HEK293 (cell line): ENCODE results near the gene PIGH.
A peak's percentile ranks its signal among the peaks of the same experiment; 100 is the strongest.

Source experiments
- GLI2 ChIP-seq: fragments of 450-650 bp; formaldehyde crosslinking; IDR thresholded peaks from 2 replicates; pipeline ENCODE4; 2017; ENCODE audit warnings: missing biosample characterization, missing genetic modification characterization, low read depth, borderline replicate concordance
- PATZ1 ChIP-seq: fragments of 450-650 bp; formaldehyde crosslinking; IDR thresholded peaks from 2 replicates; pipeline ENCODE4 v1.5.1; 2016; ENCODE audit warnings: missing biosample characterization, missing genetic modification characterization
- PBX3 ChIP-seq: sonication (generic); formaldehyde crosslinking; IDR thresholded peaks from 2 replicates; pipeline ENCODE4 v1.8.1; 2022; ENCODE audit warnings: mild to moderate bottlenecking, moderate library complexity, missing genetic modification reagents
- PRDM1 ChIP-seq: fragments of 450-650 bp; formaldehyde crosslinking; IDR thresholded peaks from 2 replicates; pipeline ENCODE4; 2016; ENCODE audit warnings: missing biosample characterization, missing genetic modification characterization
- RBAK ChIP-seq: fragments of 450-650 bp; formaldehyde crosslinking; IDR thresholded peaks from 2 replicates; pipeline ENCODE4 v1.5.1; 2016; ENCODE audit warnings: missing biosample characterization, missing genetic modification characterization
- SCRT2 ChIP-seq: fragments of 450-650 bp; formaldehyde crosslinking; IDR thresholded peaks from 2 replicates; pipeline ENCODE4 v1.5.1; 2016; ENCODE audit warnings: missing biosample characterization, missing genetic modification characterization
- SP2 ChIP-seq: fragments of 450-650 bp; formaldehyde crosslinking; IDR thresholded peaks from 2 replicates; pipeline ENCODE4 v1.5.1; 2016; ENCODE audit warnings: missing biosample characterization, missing genetic modification characterization
- SP3 ChIP-seq: fragments of 450-650 bp; formaldehyde crosslinking; IDR thresholded peaks from 2 replicates; pipeline ENCODE4 v1.5.1; 2016; ENCODE audit warnings: missing biosample characterization, missing genetic modification characterization
- TSHZ1 ChIP-seq: fragments of 450-650 bp; formaldehyde crosslinking; IDR thresholded peaks from 2 replicates; pipeline ENCODE4 v1.5.1; 2016; ENCODE audit warnings: missing biosample characterization, missing genetic modification characterization, borderline replicate concordance
- ZBTB1 ChIP-seq: fragments of 450-650 bp; formaldehyde crosslinking; IDR thresholded peaks from 2 replicates; pipeline ENCODE4 v1.5.1; 2016; ENCODE audit warnings: missing biosample characterization, missing genetic modification characterization
- ZBTB20 ChIP-seq: fragments of 450-650 bp; formaldehyde crosslinking; IDR thresholded peaks from 2 replicates; pipeline ENCODE4 v1.5.1; 2016; ENCODE audit warnings: missing biosample characterization, missing genetic modification characterization
- ZBTB26 ChIP-seq: fragments of 450-650 bp; formaldehyde crosslinking; optimal IDR thresholded peaks from 2 replicates; pipeline ENCODE3; 2016; ENCODE audit warnings: missing biosample characterization, mild to moderate bottlenecking, missing genetic modification characterization
- ZBTB48 ChIP-seq: fragments of 450-650 bp; formaldehyde crosslinking; IDR thresholded peaks from 2 replicates; pipeline ENCODE4 v1.5.1; 2016; ENCODE audit warnings: missing biosample characterization, missing genetic modification characterization
- ZBTB8A ChIP-seq: fragments of 450-650 bp; formaldehyde crosslinking; IDR thresholded peaks from 2 replicates; pipeline ENCODE4 v1.5.1; 2016; ENCODE audit warnings: missing biosample characterization, missing genetic modification characterization
- ZFHX2 ChIP-seq: fragments of 450-650 bp; formaldehyde crosslinking; conservative IDR thresholded peaks from 2 replicates; pipeline ENCODE4 v1.5.1; 2016; ENCODE audit warnings: missing biosample characterization, missing genetic modification characterization
- ZIC2 ChIP-seq: fragments of 450-650 bp; formaldehyde crosslinking; IDR thresholded peaks from 2 replicates; pipeline ENCODE4 v1.5.1; 2016; ENCODE audit warnings: missing biosample characterization, missing genetic modification characterization
- ZNF24 ChIP-seq: fragments of 450-650 bp; formaldehyde crosslinking; IDR thresholded peaks from 2 replicates; pipeline ENCODE4 v1.5.1; 2016; ENCODE audit warnings: missing biosample characterization, missing genetic modification characterization
- ZNF292 ChIP-seq: fragments of 450-650 bp; formaldehyde crosslinking; IDR thresholded peaks from 2 replicates; pipeline ENCODE4 v1.5.1; 2016; ENCODE audit warnings: low read depth, missing biosample characterization, missing genetic modification characterization, borderline replicate concordance
- ZNF335 ChIP-seq: fragments of 450-650 bp; formaldehyde crosslinking; conservative IDR thresholded peaks from 2 replicates; pipeline ENCODE4 v1.5.1; 2016; ENCODE audit warnings: missing biosample characterization, missing genetic modification characterization
- ZNF341 ChIP-seq: fragments of 450-650 bp; formaldehyde crosslinking; IDR thresholded peaks from 2 replicates; pipeline ENCODE4; 2016; ENCODE audit warnings: low read depth, missing biosample characterization, missing genetic modification characterization
- ZNF354C ChIP-seq: fragments of 450-650 bp; formaldehyde crosslinking; IDR thresholded peaks from 2 replicates; pipeline ENCODE4 v1.5.1; 2016; ENCODE audit warnings: missing biosample characterization, missing genetic modification characterization, low read depth, borderline replicate concordance
- ZNF398 ChIP-seq: fragments of 450-650 bp; formaldehyde crosslinking; IDR thresholded peaks from 2 replicates; pipeline ENCODE4 v1.5.1; 2017; ENCODE audit warnings: missing biosample characterization, missing genetic modification characterization
- ZNF423 ChIP-seq: fragments of 450-650 bp; formaldehyde crosslinking; IDR thresholded peaks from 2 replicates; pipeline ENCODE4 v1.5.1; 2016; ENCODE audit warnings: missing biosample characterization, missing genetic modification characterization
- ZNF571 ChIP-seq: fragments of 450-650 bp; formaldehyde crosslinking; IDR thresholded peaks from 2 replicates; pipeline ENCODE4 v1.5.0; 2017; ENCODE audit warnings: missing biosample characterization, missing genetic modification characterization
- ZNF600 ChIP-seq: fragments of 450-650 bp; formaldehyde crosslinking; IDR thresholded peaks from 2 replicates; pipeline ENCODE4 v1.5.1; 2016; ENCODE audit warnings: missing biosample characterization, missing genetic modification characterization
- ZNF610 ChIP-seq: fragments of 450-650 bp; formaldehyde crosslinking; IDR thresholded peaks from 2 replicates; pipeline ENCODE4 v1.5.1; 2016; ENCODE audit warnings: missing biosample characterization, missing genetic modification characterization, borderline replicate concordance
- ZNF704 ChIP-seq: fragments of 450-650 bp; formaldehyde crosslinking; IDR thresholded peaks from 2 replicates; pipeline ENCODE4 v1.5.1; 2016; ENCODE audit warnings: missing biosample characterization, missing genetic modification characterization
- ZNF76 ChIP-seq: fragments of 450-650 bp; formaldehyde crosslinking; IDR thresholded peaks from 2 replicates; pipeline ENCODE4; 2016; ENCODE audit warnings: low read depth, missing biosample characterization, missing genetic modification characterization, borderline replicate concordance
- ZXDB ChIP-seq: fragments of 450-650 bp; formaldehyde crosslinking; IDR thresholded peaks from 2 replicates; pipeline ENCODE4 v1.5.1; 2016; ENCODE audit warnings: missing biosample characterization, missing genetic modification characterization

The PIGH gene

GRCh38 chr14:67619446-67620216 is 19.6 kb upstream of the PIGH start, which contains the start of gene ARG2 (continued):
- TF ChIP-seq ZNF335 (tag by site-specific recombination) (peak; percentile 83), ZNF704 (tag by site-specific recombination) (no peak), ZFHX2 (tag by site-specific recombination) (peak; percentile 86), ZNF76 (tag by site-specific recombination) (peak; percentile 69; the same call in 1 of the 2 replicates), PBX3 (CRISPR knock-in tag) (no peak), ZNF600 (peak; percentile 85), ZBTB1 (tag by site-specific recombination) (no peak), ZNF341 (tag by site-specific recombination) (peak; percentile 99), ZXDB (peak; percentile 85), SP2 (tag by site-specific recombination) (peak; percentile 96), SP3 (peak; percentile 92), ZBTB20 (peak; percentile 29; the same call in 1 of the 2 replicates), ZNF292 (tag by site-specific recombination) (no peak), ZBTB48 (tag by site-specific recombination) (peak; percentile 87), PRDM1 (tag by site-specific recombination) (peak; percentile 40; the same call in 1 of the 2 replicates), ZBTB8A (tag by site-specific recombination) (no peak), ZNF24 (tag by site-specific recombination) (peak; percentile 56), SCRT2 (peak; percentile 99), ZNF354C (no peak), TSHZ1 (tag by site-specific recombination) (peak; percentile 41; the same call in 1 of the 2 replicates), PATZ1 (peak; percentile 95), RBAK (tag by site-specific recombination) (no peak), ZNF398 (tag by site-specific recombination) (no peak), ZNF423 (tag by site-specific recombination) (peak; percentile 41; the same call in 1 of the 2 replicates), GLI2 (tag by site-specific recombination) (no peak), ZNF571 (tag by site-specific recombination) (no peak), ZIC2 (peak; percentile 47), ZBTB26 (peak; percentile 80), ZNF610 (tag by site-specific recombination) (0 out of 2 replicates have a peak, but pooled peaks have one; percentile 23)
